Peyer's patch (tissue), 4 donors: Measurements from ENCODE around the gene SOX8. TPM values are rescaled to one million over a fixed set of nuclear protein-coding genes. Genes with fewer than 3 reads are reported as not detected.

Experiments used
- DNase-seq, 3 donors: peaks; one replicate each; pipeline ENCODE4 v3.0.0-alpha.2; 2017 to 2019
- H3K27ac ChIP-seq, 4 donors: fragments of 200-600 bp; sonication (generic); one replicate each; pipeline ENCODE4 v1.5.1; 2016 to 2019
- H3K27me3 ChIP-seq, 2 donors: fragments of 200-600 bp; sonication (generic); one replicate each; pipeline ENCODE4 v1.5.1; 2019
- H3K36me3 ChIP-seq, 3 donors: fragments of 200-600 bp; sonication (generic); one replicate each; pipeline ENCODE4 v1.5.1; 2016 to 2019
- H3K4me1 ChIP-seq, 4 donors: fragments of 200-600 bp; sonication (generic); one replicate each; pipeline ENCODE4 v1.5.1; 2016 to 2019
- H3K4me3 ChIP-seq, 4 donors: fragments of 200-600 bp; sonication (generic); 1 replicate in 3 of 4; 2 replicates in 1 of 4; pipeline ENCODE4 v1.5.1; 2016 to 2019; ENCODE audit warnings: mild to moderate bottlenecking in 1 of 4
- H3K9me3 ChIP-seq, 4 donors: fragments of 200-600 bp; sonication (generic); one replicate each; pipeline ENCODE4 v1.5.1; 2016 to 2019; ENCODE audit warnings: mild to moderate bottlenecking in 1 of 4
- CTCF ChIP-seq, 6 experiments: fragments of 450-650 bp in 4 of 6; fragments of 200-600 bp in 2 of 6; sonication (generic) in 1 of 6; IDR thresholded peaks; one replicate each; pipeline ENCODE4 v1.5.1; 2017 to 2019; ENCODE audit warnings: antibody characterized with exemption in 6 of 6, mild to moderate bottlenecking in 3 of 6, moderate library complexity in 1 of 6
- POLR2A ChIP-seq, 2 donors: fragments of 450-650 bp; IDR thresholded peaks; one replicate each; pipeline ENCODE4 v1.5.1; 2017; ENCODE audit warnings: antibody characterized with exemption in 2 of 2, mild to moderate bottlenecking in 2 of 2, moderate library complexity in 2 of 2
- total RNA-seq, 4 donors: library from RNA; depleted of rRNA; stranded (reverse); fragments of >200 nt; gene quantifications; one replicate each; pipeline ENCODE4 v1.1.0, GENCODE V29; 2016

Gene SOX8
- total RNA-seq, 4 donors from 2014 or later: 0.27 to 3.3 (median 1.1) TPM; not detected in 1

GRCh38 chr16:988471-989353, 7.1 kb downstream of the SOX8 start:
- TF ChIP-seq POLR2A (IDR thresholded peaks at IDR 0.05) (no peak), CTCF (IDR thresholded peaks at IDR 0.05) (no peak)
- H3K27me3 ChIP-seq: no peaks in the 10 kb centered on the region
- no peaks in the 10 kb centered on the region for H3K4me1 ChIP-seq
- no peaks in the 10 kb centered on the region for H3K36me3 ChIP-seq
- no peaks in the 10 kb centered on the region for H3K9me3 ChIP-seq
- no peak overlapping the region for H3K4me3 ChIP-seq
- no peak for DNase-seq
- no peak overlapping the region for H3K27ac ChIP-seq

- no peak for DNase-seq
- no peaks in the 10 kb centered on the region for H3K9me3 ChIP-seq
- H3K27me3 ChIP-seq: no peaks in the 10 kb centered on the region
- no peaks in the 10 kb centered on the region for H3K4me1 ChIP-seq
- TF ChIP-seq CTCF (IDR thresholded peaks at IDR 0.05): no peak
- no peak for TF ChIP-seq POLR2A (IDR thresholded peaks at IDR 0.05)
- H3K4me3 ChIP-seq: no peak overlapping the region
- no peaks in the 10 kb centered on the region for H3K36me3 ChIP-seq
- no peak overlapping the region for H3K27ac ChIP-seq
Measured at GRCh38 chr16:989354-989814, 7.8 kb downstream of the SOX8 start.

GRCh38 chr16:990516-991291, 9.1 kb downstream of the SOX8 start:
- DNase-seq: no peak
- Histone ChIP-seq H3K4me3 (no peak overlapping the region), H3K36me3 (no peaks in the 10 kb centered on the region), H3K27ac (no peak overlapping the region), H3K27me3 (no peaks in the 10 kb centered on the region), H3K9me3 (peaks cover 0 to 5% (median 2%) of the 10 kb centered on the region in 4 donors), H3K4me1 (no peaks in the 10 kb centered on the region)
- TF ChIP-seq POLR2A (IDR thresholded peaks at IDR 0.05) (no peak), CTCF (IDR thresholded peaks at IDR 0.05) (no peak)

- TF ChIP-seq CTCF (IDR thresholded peaks at IDR 0.05) (no peak), POLR2A (IDR thresholded peaks at IDR 0.05) (no peak)
Measured at GRCh38 chr16:991345-991744, 9.8 kb downstream of the SOX8 start.

GRCh38 chr16:991773-992172, 10.2 kb downstream of the SOX8 start:
- H3K4me1 ChIP-seq: no peaks in the 10 kb centered on the region
- no peak overlapping the region for H3K4me3 ChIP-seq
- no peak overlapping the region for H3K27ac ChIP-seq
- TF ChIP-seq POLR2A (IDR thresholded peaks at IDR 0.05) (no peak), CTCF (IDR thresholded peaks at IDR 0.05) (no peak)
- no peak for DNase-seq
- H3K36me3 ChIP-seq: no peaks in the 10 kb centered on the region
- H3K9me3 ChIP-seq: peaks cover 0 to 5% (median 2%) of the 10 kb centered on the region in 4 donors
- H3K27me3 ChIP-seq: no peaks in the 10 kb centered on the region

More at GRCh38 chr16:991345-991744, 9.8 kb downstream of the SOX8 start:
- Histone ChIP-seq H3K27ac (no peak overlapping the region), H3K4me1 (no peaks in the 10 kb centered on the region), H3K9me3 (peaks cover 0 to 5% (median 2%) of the 10 kb centered on the region in 4 donors), H3K27me3 (no peaks in the 10 kb centered on the region), H3K4me3 (no peak overlapping the region), H3K36me3 (no peaks in the 10 kb centered on the region)
- no peak for DNase-seq
